Hematopoietic multipotent progenitor cell (in vitro differentiated cells): ENCODE results near the gene PCNX3. TPM values are rescaled to one million over a fixed set of nuclear protein-coding genes. Genes with fewer than 3 reads are reported as not detected.
A peak's percentile ranks its signal among the peaks of the same experiment; 100 is the strongest.

Source experiments
- DNase-seq, 3 donors: peaks; one replicate each; pipeline ENCODE4 v3.0.0-alpha.2; 2011 to 2015; ENCODE audit warnings: low read depth in 2 of 3, low spot score in 2 of 3
- total RNA-seq: library from RNA; depleted of rRNA; stranded (reverse); fragments of >200 nt; gene quantifications from one replicate; pipeline ENCODE4 v1.2.3, GENCODE V29; 2012

PCNX3 gene
- total RNA-seq, 1 donor: 32.6 TPM

- DNase-seq: no peak
Measured at GRCh38 chr11:65617990-65618751, 2.6 kb downstream of the PCNX3 start.

DNA sequence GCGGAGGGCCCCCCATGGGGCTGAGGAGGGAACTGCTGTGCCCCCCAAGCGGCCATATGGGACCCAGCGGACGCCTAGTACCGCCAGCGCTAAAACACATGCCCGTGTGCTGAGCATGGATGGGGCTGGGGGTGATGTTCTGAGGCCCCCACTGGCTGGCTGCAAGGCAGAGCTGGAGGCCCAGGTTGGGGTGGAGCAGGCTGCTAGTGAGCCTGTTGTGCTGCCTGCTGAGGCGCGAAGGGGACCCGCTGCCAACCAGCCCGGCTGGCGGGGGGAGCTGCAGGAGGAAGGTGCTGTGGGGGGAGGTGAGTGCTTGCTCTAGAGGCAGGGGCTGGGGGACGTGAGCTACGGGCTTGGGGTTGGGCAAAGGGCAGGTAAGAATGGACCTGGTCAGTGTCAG lies 3.2 kb downstream of the PCNX3 start:
- DNase-seq: no peak

GRCh38 chr11:65619281-65619928 lies 3.8 kb downstream of the PCNX3 start:
- DNase-seq: no peak

DNA sequence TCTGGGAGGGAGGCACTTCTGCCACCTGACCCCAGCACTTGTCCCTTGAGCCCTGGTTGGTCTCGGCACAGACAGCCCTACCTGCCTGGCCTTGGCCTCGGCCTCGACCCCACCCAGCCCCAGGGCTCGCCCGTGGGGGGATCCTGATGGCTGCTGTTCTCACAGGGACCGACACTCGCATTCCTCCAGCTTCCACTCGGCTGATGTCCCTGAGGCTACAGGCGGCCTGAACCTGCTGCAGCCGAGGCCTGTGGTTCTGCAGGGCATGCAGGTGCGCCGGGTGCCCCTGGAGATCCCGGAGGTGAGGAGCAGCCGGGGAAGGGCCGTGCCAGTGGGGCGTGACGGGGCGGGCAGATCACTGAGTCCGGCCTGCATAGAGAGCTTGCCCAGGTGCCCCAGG lies 5.1 kb downstream of the PCNX3 start:
- no peak for DNase-seq

GRCh38 chr11:65621460-65621859 lies 5.9 kb downstream of the PCNX3 start:
- DNase-seq: no peak

GRCh38 chr11:65622011-65622410 lies 6.4 kb downstream of the PCNX3 start:
- no peak for DNase-seq

- no peak for DNase-seq
Measured at GRCh38 chr11:65623177-65623576, 7.6 kb downstream of the PCNX3 start.

DNA sequence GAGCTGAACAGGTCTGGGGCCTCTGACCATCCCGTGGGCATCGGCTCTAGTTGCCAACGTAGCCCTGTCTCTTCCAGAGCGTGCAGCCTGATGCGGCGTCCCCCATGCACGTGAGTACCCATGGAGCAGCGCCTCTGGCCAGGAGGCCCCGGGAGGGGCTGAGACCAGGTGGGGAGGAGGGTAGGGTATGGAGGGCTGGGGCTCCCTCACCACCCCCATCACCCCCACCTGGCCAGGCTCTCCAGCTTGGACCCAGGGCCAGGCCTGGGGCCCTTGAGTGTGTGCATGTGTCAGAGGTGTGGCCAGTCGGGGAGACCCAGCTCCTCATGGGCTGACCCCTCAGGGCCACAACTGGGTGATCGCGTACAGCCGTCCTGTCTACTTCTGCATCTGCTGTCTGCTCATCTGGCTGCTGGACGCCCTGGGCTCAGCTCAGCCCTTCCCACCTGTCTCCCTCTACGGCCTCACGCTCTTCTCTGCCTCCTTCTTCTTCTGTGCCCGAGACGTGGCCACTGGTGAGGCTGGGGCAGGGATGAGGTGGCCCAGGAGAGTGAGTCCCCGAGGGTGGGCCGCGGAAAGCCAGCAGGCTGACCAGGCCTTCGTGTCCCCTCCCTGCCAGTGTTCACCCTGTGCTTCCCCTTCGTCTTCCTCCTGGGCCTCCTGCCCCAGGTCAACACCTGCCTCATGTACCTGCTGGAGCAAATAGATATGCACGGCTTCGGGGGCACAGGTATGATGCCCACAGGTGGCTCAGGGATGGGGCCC lies 8.5 kb downstream of the PCNX3 start:
- no peak for DNase-seq

DNA sequence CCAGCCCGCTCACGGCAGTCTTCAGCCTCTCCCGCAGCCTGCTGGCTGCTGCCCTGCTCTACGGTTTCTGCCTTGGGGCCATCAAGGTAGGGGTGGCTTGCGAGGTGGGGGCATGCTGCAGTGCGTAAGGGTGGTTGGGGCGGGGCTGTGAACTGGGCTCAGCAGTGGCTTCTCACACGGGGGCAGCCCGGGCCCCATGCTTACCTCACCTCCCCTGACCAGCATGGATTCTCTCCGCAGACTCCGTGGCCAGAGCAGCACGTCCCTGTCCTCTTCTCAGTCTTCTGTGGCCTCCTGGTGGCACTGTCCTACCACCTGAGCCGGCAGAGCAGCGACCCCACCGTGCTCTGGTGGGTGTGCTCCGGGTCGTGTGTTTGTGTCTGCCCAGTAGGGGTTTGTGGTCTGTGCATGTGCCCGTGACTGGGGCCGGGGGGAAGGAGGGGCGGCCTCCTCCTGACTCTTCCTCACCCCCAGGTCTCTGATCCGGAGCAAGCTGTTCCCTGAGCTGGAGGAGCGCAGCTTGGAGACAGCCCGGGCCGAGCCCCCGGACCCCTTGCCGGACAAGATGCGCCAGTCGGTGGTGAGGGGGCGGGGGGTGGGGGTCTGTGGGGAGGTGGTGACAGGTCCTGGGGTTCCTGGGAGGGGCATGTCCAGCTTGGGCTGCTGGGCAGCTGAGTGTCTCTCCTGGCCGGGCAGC lies 9.5 kb downstream of the PCNX3 start:
- no peak for DNase-seq

DNA sequence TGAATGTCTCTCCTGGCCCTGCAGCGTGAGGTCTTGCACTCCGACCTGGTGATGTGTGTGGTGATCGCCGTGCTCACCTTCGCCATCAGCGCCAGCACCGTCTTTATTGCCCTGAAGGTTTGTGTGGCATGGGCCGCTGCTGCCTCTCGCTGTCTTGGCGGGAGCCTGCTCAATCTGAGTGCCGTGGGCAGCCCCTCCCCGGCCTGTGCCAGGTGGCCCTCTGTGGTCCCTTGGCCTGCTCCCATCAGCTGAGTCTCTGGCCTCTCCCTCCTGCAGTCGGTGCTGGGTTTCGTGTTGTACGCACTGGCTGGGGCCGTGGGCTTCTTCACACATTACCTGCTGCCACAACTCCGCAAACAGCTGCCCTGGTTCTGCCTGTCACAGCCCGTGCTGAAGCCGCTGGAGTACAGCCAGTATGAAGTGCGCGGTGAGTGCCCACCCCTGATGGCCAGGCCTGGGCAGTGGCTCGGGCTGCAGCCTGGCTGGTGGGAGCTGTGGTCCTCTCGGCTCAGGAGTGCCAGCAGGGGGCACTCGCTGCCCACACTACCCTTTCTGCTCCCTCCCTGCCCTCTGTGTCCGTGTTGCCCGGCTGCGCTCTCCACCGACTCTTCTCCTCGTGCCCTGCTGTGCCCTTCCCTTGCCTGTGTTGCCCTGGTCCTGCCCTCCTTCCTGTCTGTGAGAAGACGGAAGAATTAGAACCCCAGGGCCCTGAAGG lies 10.2 kb downstream of the PCNX3 start:
- DNase-seq: peak in 2 of 3 donors; percentile 73 to 78

DNA sequence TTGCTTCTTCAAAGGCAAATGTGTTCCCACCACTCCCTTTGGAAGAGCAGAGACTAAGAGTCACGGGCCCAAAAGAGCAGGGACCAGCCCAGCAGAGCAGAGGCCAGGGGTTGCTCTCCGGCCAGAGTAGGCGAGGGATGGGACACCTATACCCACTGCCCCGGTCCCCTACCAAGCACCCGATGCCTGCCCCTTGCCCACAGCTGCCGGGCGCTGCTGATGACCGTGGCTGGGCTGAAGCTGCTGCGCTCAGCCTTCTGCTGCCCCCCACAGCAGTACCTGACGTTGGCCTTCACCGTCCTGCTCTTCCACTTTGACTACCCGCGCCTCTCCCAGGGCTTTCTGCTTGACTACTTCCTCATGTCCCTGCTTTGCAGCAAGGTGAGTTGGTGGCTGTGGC lies 11.6 kb downstream of the PCNX3 start:
- no peak for DNase-seq

DNA sequence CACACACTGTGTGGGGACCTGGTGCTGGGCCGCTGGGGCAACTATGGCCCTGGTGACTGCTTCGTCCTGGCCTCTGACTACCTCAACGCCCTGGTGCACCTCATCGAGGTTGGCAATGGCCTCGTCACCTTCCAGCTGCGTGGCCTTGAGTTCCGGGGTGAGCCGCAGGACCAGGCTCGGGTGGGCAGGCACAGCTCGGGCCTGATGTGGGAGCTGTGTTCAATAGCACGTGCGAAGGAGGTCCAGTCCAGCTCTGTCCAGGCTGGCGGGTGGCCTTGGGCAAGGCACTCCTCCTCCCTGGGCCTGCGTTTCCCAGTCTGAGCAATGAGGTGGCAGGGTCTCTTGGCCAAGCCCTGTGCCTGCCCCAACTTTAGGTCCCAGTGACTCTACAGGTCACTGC lies 14.0 kb downstream of the PCNX3 start:
- no peak for DNase-seq

DNA sequence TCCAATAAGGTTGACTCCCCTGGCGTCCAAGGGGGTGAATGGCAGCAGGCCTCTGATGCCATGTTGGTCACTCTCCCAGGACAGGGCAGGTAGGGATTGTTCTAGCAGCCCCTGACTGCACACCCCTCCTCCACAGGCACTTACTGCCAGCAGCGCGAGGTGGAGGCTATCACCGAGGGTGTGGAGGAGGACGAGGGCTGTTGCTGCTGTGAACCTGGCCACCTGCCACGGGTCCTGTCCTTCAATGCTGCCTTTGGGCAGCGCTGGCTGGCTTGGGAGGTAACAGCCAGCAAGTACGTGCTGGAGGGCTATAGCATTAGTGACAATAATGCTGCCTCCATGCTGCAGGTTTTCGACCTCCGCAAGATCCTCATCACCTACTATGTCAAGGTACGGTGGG lies 14.6 kb downstream of the PCNX3 start:
- DNase-seq: no peak

GRCh38 chr11:65633390-65634108 lies 18.0 kb downstream of the PCNX3 start:
- peak in 1 of 3 donors; percentile 71 for DNase-seq

DNA sequence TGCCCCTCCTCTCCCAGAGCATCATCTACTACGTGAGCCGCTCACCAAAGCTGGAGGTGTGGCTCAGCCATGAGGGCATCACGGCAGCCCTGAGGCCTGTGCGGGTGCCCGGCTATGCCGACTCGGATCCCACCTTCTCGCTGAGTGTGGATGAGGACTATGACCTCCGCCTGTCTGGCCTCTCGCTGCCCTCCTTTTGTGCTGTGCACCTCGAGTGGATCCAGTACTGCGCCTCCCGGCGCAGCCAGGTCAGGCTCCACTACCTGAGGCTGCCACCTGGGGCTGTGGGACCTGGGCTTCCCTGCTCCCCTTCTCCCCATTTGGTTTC lies 18.5 kb downstream of the PCNX3 start:
- no peak for DNase-seq

DNA sequence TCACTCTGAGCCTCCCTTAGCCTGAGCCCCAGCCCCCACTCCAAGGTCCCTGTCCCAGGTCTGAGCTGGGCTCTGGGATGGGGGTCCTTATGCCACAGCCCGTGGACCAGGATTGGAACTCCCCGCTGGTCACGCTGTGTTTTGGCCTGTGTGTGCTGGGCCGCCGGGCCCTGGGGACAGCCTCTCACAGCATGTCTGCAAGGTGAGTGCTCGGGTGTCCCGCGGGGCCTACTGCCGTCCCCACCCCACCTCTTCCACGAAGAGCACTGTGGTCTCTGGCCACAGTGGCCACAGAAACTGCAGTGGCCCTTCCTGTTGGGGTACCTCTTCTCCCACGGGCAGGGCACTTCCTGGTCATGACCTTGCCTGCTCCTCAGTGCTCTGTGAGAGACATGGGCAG lies 18.9 kb downstream of the PCNX3 start:
- DNase-seq: no peak

DNA sequence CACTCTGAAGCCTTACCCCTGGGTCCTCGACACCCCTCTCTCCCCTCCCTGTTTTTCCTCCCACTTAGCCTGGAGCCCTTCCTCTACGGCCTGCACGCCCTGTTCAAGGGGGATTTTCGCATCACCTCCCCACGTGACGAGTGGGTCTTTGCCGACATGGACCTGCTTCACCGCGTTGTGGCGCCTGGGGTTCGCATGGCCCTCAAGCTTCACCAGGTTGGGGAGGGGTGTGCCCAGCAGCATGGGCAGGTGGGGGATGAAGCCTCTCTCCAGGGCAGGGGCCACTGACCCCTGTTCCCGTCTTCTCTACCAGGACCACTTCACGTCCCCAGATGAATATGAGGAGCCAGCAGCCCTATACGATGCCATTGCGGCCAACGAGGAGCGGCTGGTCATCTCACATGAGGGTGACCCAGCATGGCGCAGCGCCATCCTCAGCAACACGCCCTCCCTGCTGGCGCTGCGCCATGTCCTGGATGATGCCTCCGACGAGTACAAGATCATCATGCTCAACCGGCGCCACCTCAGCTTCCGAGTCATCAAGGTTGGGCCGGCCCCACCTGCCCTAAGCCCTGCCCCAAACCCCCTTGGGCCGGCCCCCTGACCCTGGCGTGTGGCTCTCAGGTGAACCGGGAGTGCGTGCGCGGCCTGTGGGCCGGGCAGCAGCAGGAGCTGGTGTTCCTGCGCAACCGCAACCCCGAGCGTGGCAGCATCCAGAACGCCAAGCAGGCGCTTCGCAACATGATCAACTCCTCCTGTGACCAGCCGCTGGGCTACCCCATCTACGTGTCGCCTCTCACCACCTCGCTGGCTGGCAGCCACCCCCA lies 19.5 kb downstream of the PCNX3 start:
- DNase-seq: no peak

DNA sequence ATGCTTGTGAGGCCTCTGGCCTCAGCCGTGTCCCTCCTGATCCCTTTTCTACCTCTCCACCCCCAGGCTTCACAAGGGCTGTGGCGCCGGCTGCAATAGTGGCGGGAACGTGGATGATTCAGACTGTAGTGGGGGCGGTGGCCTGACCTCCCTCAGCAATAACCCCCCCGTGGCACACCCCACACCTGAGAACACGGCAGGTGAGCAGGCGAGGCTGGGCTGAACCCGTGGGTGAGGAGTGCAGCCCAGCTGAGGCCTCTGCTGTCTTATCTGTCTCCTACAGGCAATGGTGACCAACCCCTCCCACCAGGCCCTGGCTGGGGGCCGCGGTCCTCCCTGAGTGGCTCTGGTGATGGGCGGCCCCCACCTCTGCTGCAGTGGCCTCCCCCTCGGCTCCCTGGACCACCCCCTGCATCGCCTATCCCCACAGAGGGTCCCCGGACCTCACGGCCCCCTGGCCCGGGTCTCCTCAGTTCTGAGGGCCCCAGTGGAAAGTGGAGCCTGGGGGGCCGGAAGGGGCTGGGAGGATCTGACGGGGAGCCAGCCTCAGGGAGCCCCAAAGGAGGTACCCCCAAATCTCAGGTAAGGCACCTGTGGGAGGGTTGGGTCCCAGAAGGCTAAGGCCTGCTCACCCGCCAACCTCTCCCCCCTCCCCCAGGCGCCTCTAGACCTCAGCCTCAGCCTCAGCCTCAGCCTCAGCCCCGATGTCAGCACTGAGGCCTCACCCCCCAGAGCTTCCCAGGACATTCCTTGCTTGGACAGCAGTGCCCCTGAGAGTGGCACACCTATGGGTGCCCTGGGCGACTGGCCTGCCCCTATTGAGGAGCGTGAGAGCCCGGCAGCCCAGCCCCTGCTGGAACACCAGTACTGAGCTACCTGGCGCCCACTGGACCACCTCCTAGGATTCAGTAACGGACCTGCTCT lies 20.8 kb downstream of the PCNX3 start:
- DNase-seq: no peak
